Mammary epithelial cell (primary cell): ENCODE results near the gene FGD5.

Experiments used
- EZH2 ChIP-seq: IDR thresholded peaks from 2 replicates; pipeline ENCODE4 v1.6.1; 2012; ENCODE audit warnings: low read length, inconsistent platforms, borderline replicate concordance
- TF ChIP-seq, protein P1 (sequence below), 2 donors: IDR thresholded peaks in 1 of 2; conservative IDR thresholded peaks in 1 of 2; 2 replicates each; pipeline ENCODE4 v1.5.1; 2011 to 2012; ENCODE audit warnings: inconsistent platforms in 2 of 2, low read length in 2 of 2, mild to moderate bottlenecking in 2 of 2, control low read depth in 1 of 2, low read depth in 1 of 2; ENCODE audit not compliant: insufficient read depth in 1 of 2; ENCODE audit errors: extremely low read depth in 1 of 2

DNA sequence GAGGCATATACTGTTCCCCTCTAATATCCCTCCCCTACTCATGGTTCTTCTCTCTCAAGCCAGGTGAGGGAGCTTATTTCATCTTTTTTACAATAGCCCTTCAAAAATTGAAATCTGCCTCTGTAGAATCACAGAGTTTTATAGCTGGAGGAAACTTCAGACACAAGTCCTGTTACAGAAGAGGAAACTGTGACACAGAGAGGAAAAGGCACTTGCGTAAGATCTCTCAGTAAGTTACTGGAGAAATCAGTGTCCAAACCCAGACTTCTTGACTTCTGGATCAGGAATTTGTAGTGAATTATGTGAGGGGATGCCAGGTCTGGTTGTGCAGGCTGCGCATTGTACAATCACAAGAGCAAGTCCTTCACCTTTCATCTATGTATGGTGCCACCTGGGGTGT is 4.6 kb downstream of the FGD5 start:
- TF ChIP-seq, protein P1, sequence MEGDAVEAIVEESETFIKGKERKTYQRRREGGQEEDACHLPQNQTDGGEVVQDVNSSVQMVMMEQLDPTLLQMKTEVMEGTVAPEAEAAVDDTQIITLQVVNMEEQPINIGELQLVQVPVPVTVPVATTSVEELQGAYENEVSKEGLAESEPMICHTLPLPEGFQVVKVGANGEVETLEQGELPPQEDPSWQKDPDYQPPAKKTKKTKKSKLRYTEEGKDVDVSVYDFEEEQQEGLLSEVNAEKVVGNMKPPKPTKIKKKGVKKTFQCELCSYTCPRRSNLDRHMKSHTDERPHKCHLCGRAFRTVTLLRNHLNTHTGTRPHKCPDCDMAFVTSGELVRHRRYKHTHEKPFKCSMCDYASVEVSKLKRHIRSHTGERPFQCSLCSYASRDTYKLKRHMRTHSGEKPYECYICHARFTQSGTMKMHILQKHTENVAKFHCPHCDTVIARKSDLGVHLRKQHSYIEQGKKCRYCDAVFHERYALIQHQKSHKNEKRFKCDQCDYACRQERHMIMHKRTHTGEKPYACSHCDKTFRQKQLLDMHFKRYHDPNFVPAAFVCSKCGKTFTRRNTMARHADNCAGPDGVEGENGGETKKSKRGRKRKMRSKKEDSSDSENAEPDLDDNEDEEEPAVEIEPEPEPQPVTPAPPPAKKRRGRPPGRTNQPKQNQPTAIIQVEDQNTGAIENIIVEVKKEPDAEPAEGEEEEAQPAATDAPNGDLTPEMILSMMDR (conservative IDR thresholded peaks at IDR 0.05 in 1 of 2, IDR thresholded peaks at IDR 0.05 in 1 of 2; ENCODE audit: extremely low read depth in 1 of 2, insufficient read depth in 1 of 2, low read depth in 1 of 2, low read length in 2 of 2), result no peak
- no peak for TF ChIP-seq EZH2
